ENCODE measurements around the gene EPAS1. TPM values are rescaled to one million over a fixed set of nuclear protein-coding genes. Genes with fewer than 3 reads are reported as not detected.

The EPAS1 gene
- total and polyA plus RNA-seq, 12 donors, result 25.2 to 307 (median 175) TPM

GRCh38 chr2:46332686-46333281 is 35.6 kb downstream of the EPAS1 start:
- peak overlapping the region in 2 of 5 donors; percentile 75 to 87 for H3K27ac ChIP-seq
- H3K36me3 ChIP-seq (replicated peaks in 1 of 2), result no peaks in the 10 kb centered on the region
- peaks cover 7 to 74% of the 10 kb centered on the region in 2 donors for H3K4me1 ChIP-seq (replicated peaks in 1 of 2)
- no peak overlapping the region for H3K4me3 ChIP-seq
- intact Hi-C loops (cut with DNase I), result no loop called here
- no peaks in the 10 kb centered on the region for H3K9me3 ChIP-seq (replicated peaks in 1 of 3)
- H3K27me3 ChIP-seq, result no peaks in the 10 kb centered on the region
- 80 to 89% (median 86%) methylated on average over 8 of the region's 8 CpGs for WGBS, 4 donors
- TF ChIP-seq POLR2A (IDR thresholded peaks at IDR 0.05), result no peak
- DNase-seq, result no peak

- H3K4me3 ChIP-seq, result no peak overlapping the region
- no peak for TF ChIP-seq POLR2A (IDR thresholded peaks at IDR 0.05)
- TF ChIP-seq CTCF (IDR thresholded peaks at IDR 0.05), result peak in 3 of 6 experiments; percentile 15 to 32 (median 23)
- H3K36me3 ChIP-seq (replicated peaks in 1 of 2), result no peaks in the 10 kb centered on the region
- no peak for DNase-seq
- no peaks in the 10 kb centered on the region for H3K27me3 ChIP-seq
- H3K4me1 ChIP-seq (replicated peaks in 1 of 2), result peaks cover 7 to 75% of the 10 kb centered on the region in 2 donors
- H3K27ac ChIP-seq, result peak overlapping the region in 4 of 5 donors; percentile 32 to 87 (median 56)
- WGBS, 4 donors, result 84 to 88% (median 86%) methylated on average over 4 of the region's 4 CpGs
- no peaks in the 10 kb centered on the region for H3K9me3 ChIP-seq (replicated peaks in 1 of 3)
- intact Hi-C loops (cut with DNase I), result no loop called here
These were observed 36.7 kb downstream of the EPAS1 start for GRCh38 chr2:46333912-46334311.

- Histone ChIP-seq H3K27ac (peak overlapping the region in 4 of 5 donors; percentile 32 to 87 (median 56)), H3K27me3 (no peaks in the 10 kb centered on the region), H3K36me3 (replicated peaks in 1 of 2) (no peaks in the 10 kb centered on the region), H3K4me3 (peak overlapping the region in 1 of 4 donors; percentile 14), H3K4me1 (replicated peaks in 1 of 2) (peaks cover 7 to 75% of the 10 kb centered on the region in 2 donors), H3K9me3 (replicated peaks in 1 of 3) (no peaks in the 10 kb centered on the region)
- TF ChIP-seq CTCF (IDR thresholded peaks at IDR 0.05), result no peak
- no peak for TF ChIP-seq POLR2A (IDR thresholded peaks at IDR 0.05)
- intact Hi-C loops (cut with DNase I), result no loop called here
- whole genome bisulfite sequencing, 4 donors, result 63 to 81% (median 65%) methylated on average over 6 of the region's 6 CpGs
- peak in 2 of 7 donors; percentile 14 to 53 for DNase-seq
These were observed 37.4 kb downstream of the EPAS1 start for GRCh38 chr2:46334389-46335271.

GRCh38 chr2:46335391-46336282 is 38.4 kb downstream of the EPAS1 start:
- Histone ChIP-seq H3K4me3 (peak overlapping the region in 1 of 4 donors; percentile 31), H3K9me3 (replicated peaks in 1 of 3) (no peaks in the 10 kb centered on the region), H3K36me3 (replicated peaks in 1 of 2) (no peaks in the 10 kb centered on the region), H3K27ac (peak overlapping the region in 3 of 5 donors; percentile 37 to 87 (median 75)), H3K27me3 (no peaks in the 10 kb centered on the region), H3K4me1 (replicated peaks in 1 of 2) (peaks cover 4 to 73% of the 10 kb centered on the region in 2 donors)
- TF ChIP-seq CTCF (IDR thresholded peaks at IDR 0.05) (no peak), POLR2A (IDR thresholded peaks at IDR 0.05) (no peak)
- DNase-seq, result peak in 1 of 7 donors; percentile 54
- intact Hi-C loops (cut with DNase I), result no loop called here
- 40 to 58% (median 52%) methylated on average over 15 to 22 of the region's 22 CpGs for WGBS, 4 donors

Data from adrenal gland (tissue), 12 donors.